Activated naive CD8-positive, alpha-beta T cell treated with anti-CD3 and anti-CD28 coated beads, Interleukin-2, amount 50 U/mL, for 24 hours (primary cell): ENCODE measurements around the gene PRKAR2B.
"Not testable (repeated sequence)": the region's sequence is repeated elsewhere in the genome, so short reads cannot be mapped to it uniquely, and the experiment has no call there.

Experiments used
- ATAC-seq: fragments of 150-1000 bp; cut with Tn5 transposase; one replicate; pipeline ENCODE4 v1.10.0; 2021
- DNase-seq: peaks from one replicate; pipeline ENCODE4 v3.0.0; 2021
- H3K27ac Mint-ChIP-seq: one replicate; pipeline ENCODE4 v1.8.0; 2021; ENCODE audit warnings: mild to moderate bottlenecking, mixed read lengths
- H3K27me3 Mint-ChIP-seq: one replicate; pipeline ENCODE4 v1.8.0; 2021; ENCODE audit warnings: mixed read lengths
- H3K36me3 Mint-ChIP-seq: one replicate; pipeline ENCODE4 v1.8.0; 2021; ENCODE audit warnings: low read depth, mixed read lengths
- H3K4me1 Mint-ChIP-seq: one replicate; pipeline ENCODE4 v1.8.0; 2021; ENCODE audit warnings: mixed read lengths
- H3K4me3 Mint-ChIP-seq: one replicate; pipeline ENCODE4 v1.8.0; 2021; ENCODE audit warnings: mild to moderate bottlenecking, moderate library complexity, mixed read lengths
- H3K9me3 Mint-ChIP-seq: one replicate; pipeline ENCODE4 v1.8.0; 2021; ENCODE audit warnings: mixed read lengths

Gene PRKAR2B

DNA sequence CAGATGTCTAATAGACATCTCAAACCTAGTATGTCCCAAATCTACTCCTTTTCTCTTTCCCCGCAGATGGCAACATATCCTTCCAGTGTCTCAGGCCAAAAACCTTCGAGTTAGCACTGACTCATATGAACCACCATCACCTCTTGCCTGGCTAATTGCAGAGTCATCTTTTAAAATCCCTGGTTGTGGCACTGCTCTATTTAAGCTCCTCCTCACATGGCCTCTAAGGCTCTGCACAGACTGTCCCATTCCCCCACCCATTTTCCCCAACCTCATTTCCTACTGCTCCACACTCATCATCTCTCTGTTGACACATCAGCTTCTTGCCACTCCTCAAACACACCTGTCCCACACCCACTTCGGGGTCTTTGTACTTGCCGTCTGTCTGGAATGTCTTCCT lies 107.5 kb downstream of the PRKAR2B start:
- no peak overlapping the region for H3K4me3 Mint-ChIP-seq
- no peak overlapping the region for H3K27ac Mint-ChIP-seq
- H3K36me3 Mint-ChIP-seq: no peaks in the 10 kb centered on the region
- H3K27me3 Mint-ChIP-seq: no peaks in the 10 kb centered on the region
- no peaks in the 10 kb centered on the region for H3K9me3 Mint-ChIP-seq
- DNase-seq: no peak
- H3K4me1 Mint-ChIP-seq: peaks cover 7% of the 10 kb centered on the region
- ATAC-seq: no peak

DNA sequence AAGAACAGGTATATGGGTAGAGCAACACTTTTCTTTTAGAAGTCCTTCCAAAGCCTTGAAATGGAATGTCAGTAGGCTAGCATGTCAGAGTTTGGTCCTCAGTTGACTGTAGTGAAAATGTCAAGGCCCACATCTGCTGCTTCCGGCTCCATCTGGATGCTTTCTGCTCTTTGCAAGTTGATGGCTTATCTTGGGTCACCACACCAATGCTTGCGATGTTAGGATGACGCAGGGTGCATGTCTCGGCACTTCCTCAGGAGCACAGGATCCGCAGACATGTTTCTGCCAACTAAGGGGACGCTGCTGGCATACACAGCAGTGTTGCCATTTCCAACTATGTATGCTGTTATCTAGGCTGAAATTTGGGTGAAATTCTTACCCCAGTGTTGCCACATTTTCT lies 110.3 kb downstream of the PRKAR2B start:
- no peak for DNase-seq
- H3K27me3 Mint-ChIP-seq: no peaks in the 10 kb centered on the region
- no peak overlapping the region for H3K27ac Mint-ChIP-seq
- H3K4me1 Mint-ChIP-seq: no peaks in the 10 kb centered on the region
- no peaks in the 10 kb centered on the region for H3K9me3 Mint-ChIP-seq
- H3K36me3 Mint-ChIP-seq: no peaks in the 10 kb centered on the region
- no peak for ATAC-seq
- no peak overlapping the region for H3K4me3 Mint-ChIP-seq

DNA sequence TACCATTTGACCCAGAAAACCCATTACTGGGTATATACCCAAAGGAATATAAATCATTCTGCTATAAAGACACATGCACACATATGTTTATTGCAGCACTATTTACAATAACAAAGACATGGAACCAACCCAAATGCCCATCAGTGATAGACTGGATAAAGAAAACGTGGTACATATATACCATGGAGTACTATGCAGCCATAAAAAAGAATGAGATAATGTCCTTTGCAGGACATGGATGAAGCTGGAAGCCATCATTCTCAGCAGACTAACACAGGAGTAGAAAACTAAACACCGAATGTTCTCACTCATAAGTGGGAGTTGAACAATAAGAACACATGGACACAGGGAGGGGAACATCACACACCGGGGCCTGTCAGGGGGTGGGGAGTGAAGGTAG lies 111.2 kb downstream of the PRKAR2B start:
- H3K4me1 Mint-ChIP-seq, H3K36me3 Mint-ChIP-seq, DNase-seq, H3K27ac Mint-ChIP-seq, ATAC-seq, H3K4me3 Mint-ChIP-seq, H3K27me3 Mint-ChIP-seq, H3K9me3 Mint-ChIP-seq: not testable (repeated sequence)

DNA sequence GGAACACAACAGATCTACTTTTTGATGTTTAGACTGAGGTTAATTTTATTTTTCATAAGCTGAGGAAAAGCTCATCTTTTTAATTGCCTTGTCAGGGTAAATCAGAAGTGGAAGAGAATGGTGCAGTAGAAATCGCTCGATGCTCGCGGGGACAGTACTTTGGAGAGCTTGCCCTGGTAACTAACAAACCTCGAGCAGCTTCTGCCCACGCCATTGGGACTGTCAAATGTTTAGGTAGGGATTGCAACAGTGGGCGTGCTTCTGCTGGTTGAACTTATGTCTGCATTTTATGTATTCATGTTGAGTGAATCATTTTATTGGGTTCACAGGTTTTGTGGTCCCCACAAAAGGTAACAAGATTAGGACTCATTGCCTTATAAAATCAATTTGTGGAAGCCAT lies 112.6 kb downstream of the PRKAR2B start:
- no peaks in the 10 kb centered on the region for H3K4me1 Mint-ChIP-seq
- no peak overlapping the region for H3K27ac Mint-ChIP-seq
- H3K36me3 Mint-ChIP-seq: no peaks in the 10 kb centered on the region
- DNase-seq (no peak), ATAC-seq (no peak)
- no peak overlapping the region for H3K4me3 Mint-ChIP-seq
- no peaks in the 10 kb centered on the region for H3K9me3 Mint-ChIP-seq
- no peaks in the 10 kb centered on the region for H3K27me3 Mint-ChIP-seq

- H3K4me3 Mint-ChIP-seq: no peak overlapping the region
- H3K9me3 Mint-ChIP-seq: no peaks in the 10 kb centered on the region
- H3K27me3 Mint-ChIP-seq: no peaks in the 10 kb centered on the region
- H3K4me1 Mint-ChIP-seq: no peaks in the 10 kb centered on the region
- no peak overlapping the region for H3K27ac Mint-ChIP-seq
- no peak for ATAC-seq
- DNase-seq: no peak
- no peaks in the 10 kb centered on the region for H3K36me3 Mint-ChIP-seq
These were observed 113.5 kb downstream of the PRKAR2B start for GRCh38 chr7:107158028-107158427.

GRCh38 chr7:107160389-107160788 lies 115.9 kb downstream of the PRKAR2B start:
- Mint-ChIP-seq H3K9me3 (no peaks in the 10 kb centered on the region), H3K36me3 (no peaks in the 10 kb centered on the region)
- no peak for ATAC-seq

GRCh38 chr7:107161415-107161814 lies 116.9 kb downstream of the PRKAR2B start:
- ATAC-seq (no peak), DNase-seq (no peak)
- Mint-ChIP-seq H3K4me3 (no peak overlapping the region), H3K27me3 (peaks cover 4% of the 10 kb centered on the region), H3K4me1 (peaks cover 7% of the 10 kb centered on the region), H3K27ac (no peak overlapping the region), H3K36me3 (no peaks in the 10 kb centered on the region), H3K9me3 (no peaks in the 10 kb centered on the region)

More at GRCh38 chr7:107160389-107160788, 115.9 kb downstream of the PRKAR2B start:
- peaks cover 4% of the 10 kb centered on the region for H3K27me3 Mint-ChIP-seq
- no peak overlapping the region for H3K27ac Mint-ChIP-seq
- no peak overlapping the region for H3K4me3 Mint-ChIP-seq
- DNase-seq: no peak
- peaks cover 3% of the 10 kb centered on the region for H3K4me1 Mint-ChIP-seq

DNA sequence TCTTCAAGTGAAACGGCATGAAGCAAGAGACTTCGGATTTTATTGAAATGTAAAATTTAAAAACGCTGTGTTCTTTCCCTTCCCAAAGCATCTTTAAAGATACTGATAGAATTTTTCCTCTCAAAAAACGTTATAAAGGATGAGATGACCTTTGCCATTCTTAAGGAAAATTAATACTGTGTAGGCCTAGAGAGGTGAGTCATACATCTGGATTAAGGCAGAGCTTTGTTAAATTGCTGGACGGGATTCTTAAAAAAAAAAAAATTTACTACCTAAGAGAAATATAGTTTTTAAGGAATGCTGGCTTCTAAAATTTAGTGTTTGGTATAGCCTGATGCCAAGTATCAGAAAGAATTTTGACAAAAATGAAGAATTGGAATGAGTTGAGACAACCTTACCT lies 118.0 kb downstream of the PRKAR2B start:
- H3K27ac Mint-ChIP-seq: no peak overlapping the region
- H3K4me3 Mint-ChIP-seq: no peak overlapping the region
- ATAC-seq: no peak
- peaks cover 16% of the 10 kb centered on the region for H3K4me1 Mint-ChIP-seq
- no peaks in the 10 kb centered on the region for H3K9me3 Mint-ChIP-seq
- DNase-seq: no peak
- peaks cover 4% of the 10 kb centered on the region for H3K27me3 Mint-ChIP-seq
- no peaks in the 10 kb centered on the region for H3K36me3 Mint-ChIP-seq

DNA sequence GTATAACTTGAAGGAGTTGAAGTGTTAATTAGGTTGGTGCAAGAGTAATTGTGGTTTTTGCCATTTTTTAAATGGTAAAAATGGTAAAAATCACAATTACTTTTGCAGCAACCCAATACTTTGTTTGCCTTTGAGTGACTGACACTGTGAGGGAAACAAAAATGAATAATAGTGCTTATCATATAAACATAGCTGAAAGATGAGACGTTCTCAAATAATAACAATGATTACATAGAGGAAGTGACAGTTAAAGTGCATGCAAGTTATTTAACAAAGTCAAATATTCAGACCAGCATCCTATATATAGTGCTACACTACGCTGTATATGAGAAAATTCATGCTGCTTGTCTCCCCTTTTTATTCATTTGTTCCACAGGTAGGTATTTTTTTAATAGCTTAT lies 119.6 kb downstream of the PRKAR2B start:
- Mint-ChIP-seq H3K36me3 (no peaks in the 10 kb centered on the region), H3K9me3 (no peaks in the 10 kb centered on the region)
- DNase-seq: no peak

DNA sequence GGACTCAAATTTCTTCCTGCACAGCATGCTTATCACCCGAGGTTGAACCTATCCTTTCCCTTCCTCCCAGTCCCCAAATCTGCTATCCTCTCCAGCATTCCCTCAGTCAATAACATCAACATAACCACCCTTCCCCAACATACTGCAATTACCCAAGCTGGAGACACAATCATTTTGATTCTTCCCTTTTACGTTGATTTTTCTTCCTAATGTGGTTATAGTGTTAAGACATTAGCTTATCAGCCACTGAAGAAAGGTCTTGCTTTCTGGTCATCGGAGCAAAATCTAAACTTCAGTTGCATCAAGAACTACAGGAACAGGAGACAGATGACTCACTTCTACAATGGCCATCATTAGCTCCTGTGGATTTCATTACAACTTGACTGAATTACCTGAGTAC lies 120.8 kb downstream of the PRKAR2B start:
- Mint-ChIP-seq H3K36me3 (no peaks in the 10 kb centered on the region), H3K9me3 (no peaks in the 10 kb centered on the region), H3K4me3 (no peak overlapping the region), H3K27ac (no peak overlapping the region), H3K4me1 (peaks cover 31% of the 10 kb centered on the region), H3K27me3 (peaks cover 6% of the 10 kb centered on the region)
- no peak for ATAC-seq
- DNase-seq: no peak

More for the DNA sequence above, 119.6 kb downstream of the PRKAR2B start:
- Mint-ChIP-seq H3K27ac (no peak overlapping the region), H3K4me1 (peaks cover 26% of the 10 kb centered on the region), H3K4me3 (no peak overlapping the region), H3K27me3 (peaks cover 4% of the 10 kb centered on the region)
- ATAC-seq: no peak

DNA sequence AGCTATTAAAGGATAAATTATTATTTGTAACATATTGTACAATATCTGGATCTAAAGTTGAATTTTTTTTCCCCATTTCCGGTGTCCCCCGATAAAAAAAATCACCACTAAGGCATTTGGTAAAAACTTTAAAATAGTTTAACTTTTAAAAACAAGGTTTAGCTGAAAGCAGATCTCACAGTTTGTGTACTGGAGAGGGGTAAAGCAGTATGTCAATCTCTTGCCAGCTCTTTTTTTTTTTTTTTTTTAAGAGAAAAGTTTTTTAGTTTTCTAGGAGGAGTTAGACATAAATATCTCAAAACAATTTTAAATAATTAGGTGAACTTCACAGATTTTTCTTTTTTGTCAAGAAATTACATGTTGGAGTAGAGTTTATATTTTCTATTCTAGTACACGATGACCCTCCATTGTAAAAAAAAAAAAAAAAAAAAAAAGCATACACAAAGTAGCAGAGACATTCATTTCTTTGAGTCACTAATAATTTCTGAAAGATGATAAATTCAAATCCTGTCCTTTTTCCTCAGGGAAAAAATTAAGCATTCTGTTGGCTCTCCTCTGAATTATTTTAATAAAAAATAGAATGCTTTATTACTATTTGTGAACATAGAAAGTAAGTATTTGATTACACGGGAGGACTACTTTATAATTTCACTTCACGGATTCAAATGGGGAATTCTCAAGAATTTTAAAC lies 122.4 kb downstream of the PRKAR2B start:
- Mint-ChIP-seq H3K36me3 (no peaks in the 10 kb centered on the region), H3K27me3 (peaks cover 6% of the 10 kb centered on the region), H3K27ac (peak overlapping the region; percentile 99), H3K4me1 (peaks cover 38% of the 10 kb centered on the region), H3K9me3 (no peaks in the 10 kb centered on the region), H3K4me3 (peak overlapping the region; percentile 98)
- DNase-seq: no peak
- no peak for ATAC-seq

GRCh38 chr7:107167483-107168232 lies 123.2 kb downstream of the PRKAR2B start:
- Mint-ChIP-seq H3K9me3 (no peaks in the 10 kb centered on the region), H3K36me3 (peaks cover 2% of the 10 kb centered on the region), H3K4me3 (peak overlapping the region; percentile 98), H3K27me3 (peaks cover 6% of the 10 kb centered on the region), H3K27ac (peak overlapping the region; percentile 99), H3K4me1 (peaks cover 43% of the 10 kb centered on the region)
- peak; percentile 1 for ATAC-seq
- DNase-seq: no peak

DNA sequence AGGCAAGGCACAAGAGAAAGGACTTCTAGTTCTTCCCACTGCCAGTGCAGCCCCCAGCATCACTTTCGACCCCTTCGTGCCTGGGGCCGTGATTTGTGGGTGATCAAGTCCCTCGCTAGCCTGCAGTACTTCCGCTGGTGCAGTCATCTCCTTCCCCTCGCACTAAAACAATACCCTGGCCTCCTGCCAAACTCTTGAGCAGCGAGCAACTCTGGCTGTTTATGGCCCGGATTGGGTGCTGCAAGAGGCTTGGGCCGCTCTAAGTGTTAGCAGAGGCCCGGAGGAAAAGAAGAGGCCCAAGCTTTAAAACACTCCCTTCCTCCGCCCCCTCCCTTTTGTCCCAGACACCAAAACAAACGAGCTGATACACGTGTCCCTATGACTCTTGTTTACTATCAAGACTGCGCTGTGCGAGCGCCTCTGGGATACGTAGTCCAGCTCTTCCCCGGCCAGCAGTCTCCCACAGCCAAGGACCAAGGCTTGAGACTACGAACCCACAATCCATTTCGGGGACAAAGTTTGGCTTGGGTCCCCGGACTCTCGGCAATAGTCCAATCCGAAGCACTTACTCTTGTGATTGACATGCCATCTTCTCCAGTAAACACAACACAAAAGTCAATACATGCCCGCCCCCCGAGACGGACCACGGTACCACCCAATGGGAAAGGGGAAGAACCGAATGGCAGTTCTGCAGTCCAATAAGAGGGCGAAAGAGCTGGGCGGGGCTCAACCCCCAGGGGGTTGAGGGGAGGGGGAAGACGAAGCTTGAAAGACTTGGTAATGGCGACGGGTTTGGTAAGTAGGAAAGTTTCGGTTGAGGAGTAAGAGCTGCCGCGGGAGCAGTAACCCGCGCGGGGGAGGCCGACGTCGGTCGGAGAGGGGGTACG lies 124.0 kb downstream of the PRKAR2B start, which contains the start of gene HBP1:
TSS of gene HBP1 (plus strand) at position 771 of the 887 bp plus-strand sequence. CDS start 10,891 bp downstream, outside the sequence.
- peak within 1 kb of the TSS; percentile 99 for H3K27ac Mint-ChIP-seq
- no peaks in the 10 kb centered on the region for H3K9me3 Mint-ChIP-seq
- DNase-seq: peak; percentile 95
- H3K36me3 Mint-ChIP-seq: peaks cover 2% of the 10 kb centered on the region
- peak; percentile 90 for ATAC-seq
- H3K27me3 Mint-ChIP-seq: peaks cover 6% of the 10 kb centered on the region
- peaks cover 51% of the 10 kb centered on the region for H3K4me1 Mint-ChIP-seq
- peak within 1 kb of the TSS; percentile 98 for H3K4me3 Mint-ChIP-seq
